Measurements from ENCODE around the gene SEC24D. TPM values are rescaled to one million over a fixed set of nuclear protein-coding genes. Genes with fewer than 3 reads are reported as not detected.
"Not testable (repeated sequence)": the region's sequence is repeated elsewhere in the genome, so short reads cannot be mapped to it uniquely, and the experiment has no call there.

Gene SEC24D
- total RNA-seq, 4 donors from 2014 or later = 9.7 to 37.9 (median 17.0) TPM

DNA sequence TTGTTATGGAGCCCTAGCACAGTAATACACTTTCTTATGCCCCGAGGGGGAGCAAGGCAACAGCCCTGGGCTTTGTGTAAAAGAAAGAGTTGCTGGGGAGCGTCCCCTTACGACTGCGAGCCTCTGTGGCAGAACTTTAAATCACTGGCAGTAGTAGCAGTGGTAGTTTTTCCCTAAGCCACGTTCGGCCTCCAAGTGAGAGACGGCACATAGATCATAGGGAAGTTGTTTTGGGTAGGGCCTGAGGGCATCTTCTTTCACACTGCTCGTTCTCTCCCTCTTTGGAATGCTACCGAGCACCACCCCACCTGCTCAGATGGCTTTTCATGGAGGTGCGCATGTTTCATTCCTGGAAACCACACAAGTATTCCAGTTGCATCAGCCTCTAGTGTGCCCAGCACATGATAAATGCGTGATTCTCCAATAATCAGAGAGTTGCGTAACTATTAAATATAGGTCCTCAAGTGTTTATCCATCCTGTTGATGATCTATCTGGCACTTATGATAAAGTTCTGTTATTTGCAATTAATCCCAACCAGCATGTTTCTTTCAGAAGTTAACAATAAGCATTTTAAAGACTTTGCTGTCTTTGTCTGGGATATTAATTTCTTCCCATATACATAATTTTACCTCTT is 45.7 kb upstream of the SEC24D start:
- in situ Hi-C loops (cut with MboI; ENCODE audit: low pct_ligation_motif_present in 1 of 4, low pct_unique_long_range_greater_than_20kb in 1 of 4, low sequenced_read_pairs in 3 of 4) (loop anchor here in 1 of 4 donors (25.0 kb wide), 1 partner anchor 119 kb away; no protein-coding TSS in a partner anchor), intact Hi-C loops (cut with DNase I; ENCODE audit: low total_unique reads) (loop anchor here (10.0 kb wide), 2 partner anchors 47 to 117 kb away; partner anchors contain the start of gene SEC24D)
- no peak for TF ChIP-seq EP300 (IDR thresholded peaks at IDR 0.05; ENCODE audit: low read depth)
- no peak for TF ChIP-seq POLR2A (IDR thresholded peaks at IDR 0.05)
- TF ChIP-seq POLR2AphosphoS5 (IDR thresholded peaks at IDR 0.05) = no peak
- TF ChIP-seq CTCF (IDR thresholded peaks at IDR 0.05) = no peak
- Histone ChIP-seq H3K27me3 (no peaks in the 10 kb centered on the region), H3K4me3 (no peak overlapping the region), H3K4me1 (no peaks in the 10 kb centered on the region), H3K9me3 (no peaks in the 10 kb centered on the region), H3K36me3 (no peaks in the 10 kb centered on the region), H3K27ac (no peak overlapping the region)
- no peak for DNase-seq
- WGBS, 2 donors (ENCODE audit: low coverage in 1 of 2) = 82% methylated on average over 12 of the region's 12 CpGs; no CpG with 5 or more reads in 1 of the 2 donors

DNA sequence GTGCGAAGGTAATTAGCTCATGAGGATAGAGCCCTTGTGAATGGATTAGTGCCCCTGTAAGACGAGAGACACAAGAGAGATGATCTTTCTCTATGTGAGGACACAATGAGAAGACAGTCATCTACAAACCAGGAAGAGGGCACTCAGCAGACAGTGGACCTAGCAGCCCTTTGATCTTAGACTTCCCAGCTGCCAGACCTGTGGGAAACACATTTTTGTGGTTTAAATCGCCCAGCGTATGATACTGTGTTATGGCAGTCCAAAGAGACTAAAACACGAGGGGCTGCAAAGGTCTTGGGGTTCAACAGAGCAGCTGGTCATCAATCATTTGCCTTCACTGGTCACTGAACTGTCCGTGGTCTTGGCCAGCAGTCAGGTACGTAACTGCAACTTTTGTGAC is 43.5 kb upstream of the SEC24D start:
- H3K27ac ChIP-seq = no peak overlapping the region
- in situ Hi-C loops (cut with MboI; ENCODE audit: low pct_ligation_motif_present in 1 of 4, low pct_unique_long_range_greater_than_20kb in 1 of 4, low sequenced_read_pairs in 3 of 4) = loop anchor here in 1 of 4 donors (25.0 kb wide), 1 partner anchor 117 kb away; no protein-coding TSS in a partner anchor
- intact Hi-C loops (cut with DNase I; ENCODE audit: low total_unique reads) = no loop called here
- no peaks in the 10 kb centered on the region for H3K9me3 ChIP-seq
- no peaks in the 10 kb centered on the region for H3K4me1 ChIP-seq
- H3K27me3 ChIP-seq = no peaks in the 10 kb centered on the region
- TF ChIP-seq CTCF (IDR thresholded peaks at IDR 0.05) (no peak), EP300 (IDR thresholded peaks at IDR 0.05; ENCODE audit: low read depth) (no peak), POLR2A (IDR thresholded peaks at IDR 0.05) (no peak), POLR2AphosphoS5 (IDR thresholded peaks at IDR 0.05) (no peak)
- 76 to 81% methylated on average over 5 to 7 of the region's 7 CpGs for WGBS, 2 donors (ENCODE audit: low coverage in 1 of 2)
- H3K4me3 ChIP-seq = no peak overlapping the region
- no peak for DNase-seq
- no peaks in the 10 kb centered on the region for H3K36me3 ChIP-seq

DNA sequence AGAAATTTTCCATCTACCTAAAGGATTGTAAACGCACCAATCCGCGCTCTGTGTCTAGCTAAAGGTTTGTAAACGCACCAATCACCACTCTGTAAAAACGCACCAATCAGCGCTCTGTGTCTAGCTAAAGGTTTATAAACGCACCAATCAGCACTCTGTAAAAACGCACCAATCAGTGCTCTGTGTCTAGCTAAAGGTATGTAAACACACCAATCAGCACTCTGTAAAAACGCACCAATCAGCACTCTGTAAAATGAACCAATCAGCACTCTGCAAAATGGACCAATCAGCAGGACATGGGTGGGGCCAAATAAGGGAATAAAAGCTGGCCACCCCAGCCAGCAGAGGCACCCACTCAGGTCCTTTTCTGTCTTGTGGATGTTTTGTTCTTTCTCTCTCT is 42.6 kb upstream of the SEC24D start:
- H3K4me1 ChIP-seq; H3K27me3 ChIP-seq; H3K36me3 ChIP-seq; H3K9me3 ChIP-seq; H3K27ac ChIP-seq; DNase-seq; H3K4me3 ChIP-seq; intact Hi-C loops (cut with DNase I; ENCODE audit: low total_unique reads): not testable (repeated sequence)
- 95 to 100% methylated on average over 6 to 9 of the region's 9 CpGs for WGBS, 2 donors (ENCODE audit: low coverage in 1 of 2)
- in situ Hi-C loops (cut with MboI; ENCODE audit: low pct_ligation_motif_present in 1 of 4, low pct_unique_long_range_greater_than_20kb in 1 of 4, low sequenced_read_pairs in 3 of 4) = loop anchor here in 1 of 4 donors (25.0 kb wide), 1 partner anchor 116 kb away; no protein-coding TSS in a partner anchor

DNA sequence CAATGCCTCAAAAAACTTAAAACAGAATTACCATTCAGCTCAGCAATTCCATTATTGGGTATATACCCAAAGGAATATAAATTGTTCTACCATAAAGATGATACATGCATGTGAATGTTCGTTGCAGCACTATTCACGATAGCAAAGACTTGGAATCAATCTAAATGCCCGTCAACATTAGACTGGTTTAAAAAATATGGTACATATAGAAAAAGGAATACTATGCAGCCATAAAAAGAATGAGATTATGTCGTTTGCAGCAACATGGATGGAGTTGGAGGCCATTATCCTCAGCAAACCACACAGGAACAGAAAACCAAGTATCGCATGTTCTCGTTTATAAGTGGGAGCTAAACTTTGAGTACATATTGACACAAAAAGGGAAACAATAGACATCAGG is 41.9 kb upstream of the SEC24D start:
- WGBS, 2 donors (ENCODE audit: low coverage in 1 of 2) = 92 to 98% methylated on average over 5 to 6 of the region's 6 CpGs
- no peak for TF ChIP-seq CTCF (IDR thresholded peaks at IDR 0.05)
- no peak for TF ChIP-seq EP300 (IDR thresholded peaks at IDR 0.05; ENCODE audit: low read depth)
- no peak for TF ChIP-seq POLR2AphosphoS5 (IDR thresholded peaks at IDR 0.05)
- TF ChIP-seq POLR2A (IDR thresholded peaks at IDR 0.05) = no peak
- no peak for DNase-seq
- Histone ChIP-seq H3K4me3 (no peak overlapping the region), H3K36me3 (no peaks in the 10 kb centered on the region), H3K9me3 (no peaks in the 10 kb centered on the region), H3K27me3 (no peaks in the 10 kb centered on the region), H3K4me1 (no peaks in the 10 kb centered on the region), H3K27ac (no peak overlapping the region)
- intact Hi-C loops (cut with DNase I; ENCODE audit: low total_unique reads) (no loop called here), in situ Hi-C loops (cut with MboI; ENCODE audit: low pct_ligation_motif_present in 1 of 4, low pct_unique_long_range_greater_than_20kb in 1 of 4, low sequenced_read_pairs in 3 of 4) (loop anchor here in 1 of 4 donors (25.0 kb wide), 1 partner anchor 115 kb away; no protein-coding TSS in a partner anchor)

Measured in transverse colon (tissue), 4 donors.